Ovary (tissue), 9 donors: ENCODE measurements around the gene TMEM235. TPM values are rescaled to one million over a fixed set of nuclear protein-coding genes. Genes with fewer than 3 reads are reported as not detected.

ENCODE experiments used
- DNase-seq, 5 donors: peaks; one replicate each; pipeline ENCODE4 v3.0.0-alpha.2; 2019 to 2020
- H3K27ac ChIP-seq, 2 donors: fragments of 200-600 bp; one replicate each; pipeline versions ENCODE4 v1.5.1 to v1.8.0; 2019 to 2022
- H3K27me3 ChIP-seq: fragments of 200-600 bp; one replicate; pipeline ENCODE4 v1.8.0; 2022
- H3K36me3 ChIP-seq: fragments of 200-600 bp; sonication (generic); one replicate; pipeline ENCODE4 v1.5.1; 2019
- H3K4me1 ChIP-seq: one replicate; pipeline ENCODE4 v1.8.1; 2013; ENCODE audit warnings: mild to moderate bottlenecking, moderate library complexity; ENCODE audit not compliant: insufficient read depth
- H3K4me3 ChIP-seq: fragments of 200-600 bp; sonication (generic); one replicate; pipeline ENCODE4 v1.5.1; 2017
- H3K9me3 ChIP-seq, 2 donors: fragments of 200-600 bp in 1 of 2; sonication (generic) in 1 of 2; one replicate each; pipeline versions ENCODE4 v1.5.1 to v1.8.1; 2013 to 2019; ENCODE audit warnings: mild to moderate bottlenecking in 1 of 2, moderate library complexity in 1 of 2
- CTCF ChIP-seq, 3 donors: fragments of 450-650 bp in 2 of 3; fragments of 200-600 bp in 1 of 3; IDR thresholded peaks; one replicate each; pipeline versions ENCODE4 v1.5.1 to v1.8.0; 2016 to 2022; ENCODE audit warnings: antibody characterized with exemption in 3 of 3, mild to moderate bottlenecking in 1 of 3
- EP300 ChIP-seq: sonication (generic); formaldehyde crosslinking; IDR thresholded peaks from one replicate; pipeline ENCODE4 v1.6.1; 2017; ENCODE audit warnings: antibody characterized with exemption
- POLR2A ChIP-seq: fragments of 450-650 bp; IDR thresholded peaks from one replicate; pipeline ENCODE4 v1.6.1; 2017; ENCODE audit warnings: antibody characterized with exemption, mild to moderate bottlenecking, moderate library complexity
- WGBS, 3 donors: extraction: QIAGEN DNeasy Blood & Tissue Kit in 1 of 3; methylation state at CpG; one replicate each; pipeline versions ENCODE4 v1.1.5 to v1.1.7; 2013 to 2017; 5-methylcytosine and 5-hydroxymethylcytosine counted together
- intact Hi-C, 4 donors: fragments of 100-400 bp; cut with DNase I; formaldehyde crosslinking; loops; one replicate each; pipeline versions ENCODE4 v1.11.0 to v1.15.1; 2022 to 2023
- polyA plus RNA-seq, 2 donors: library from polyadenylated mRNA; stranded (reverse); fragments of 200-250 nt in 1 of 2; fragments of 350-450 nt in 1 of 2; fragmentation: Illumina TruSeq in 1 of 2; extraction: RNeasy Lipid Tissue Mini Kit (QIAGEN cat#74804) in 1 of 2; gene quantifications; one replicate each; pipeline ENCODE4 v1.2.3, GENCODE V29; 2013 to 2014
- total RNA-seq, 7 donors: library from RNA; depleted of rRNA in 2 of 7; stranded (reverse); fragments of >200 nt in 2 of 7; fragmentation: NEBNext Ultra II Directional in 3 of 7; extraction: Animal tissue kit (Norgen Biotek cat#: 25700) in 3 of 7; gene quantifications; one replicate each; pipeline versions ENCODE4 v1.1.0 to v1.2.4, GENCODE V29; 2016 to 2023
- donor health status: DM: no; HTN: no; CAD: no; lungs with moderate emphysema.
- donor health status: DM: no; HTN: no; CAD: no.
- donor health status: Bipolar disorder and iron deficiency.
- donor health status: DM: yes; HTN: yes; CAD: no.
- donor health status: DM: no; HTN: no; CAD: no.
- donor health status: DM: yes; HTN: yes; CAD: no.

The TMEM235 gene
- total and polyA plus RNA-seq, 9 donors, result 0.07 TPM; not detected in 8

- no peak for TF ChIP-seq EP300
- TF ChIP-seq POLR2A, result no peak
- TF ChIP-seq CTCF (IDR thresholded peaks at IDR 0.05), result no peak
- no peak for DNase-seq
- intact Hi-C loops, result no loop called here
- H3K36me3 ChIP-seq, result no peaks in the 10 kb centered on the region
- H3K9me3 ChIP-seq, result no peaks in the 10 kb centered on the region
- no peak overlapping the region for H3K4me3 ChIP-seq
- no peaks in the 10 kb centered on the region for H3K27me3 ChIP-seq
- no peak overlapping the region for H3K27ac ChIP-seq
- H3K4me1 ChIP-seq, result peaks cover 3% of the 10 kb centered on the region
- 74 to 83% (median 75%) methylated on average over 20 of the region's 20 CpGs for WGBS, 3 donors
Observed at GRCh38 chr17:78226759-78227454, 4.5 kb upstream of the TMEM235 start.

GRCh38 chr17:78227455-78227916 lies 3.9 kb upstream of the TMEM235 start:
- intact Hi-C loops, result no loop called here
- TF ChIP-seq CTCF (IDR thresholded peaks at IDR 0.05) (no peak), POLR2A (no peak), EP300 (no peak)
- DNase-seq, result no peak
- Histone ChIP-seq H3K27ac (no peak overlapping the region), H3K27me3 (no peaks in the 10 kb centered on the region), H3K4me1 (peaks cover 3% of the 10 kb centered on the region), H3K4me3 (no peak overlapping the region), H3K36me3 (no peaks in the 10 kb centered on the region), H3K9me3 (no peaks in the 10 kb centered on the region)
- WGBS, 3 donors, result 82 to 85% (median 82%) methylated on average over 10 of the region's 10 CpGs

DNA sequence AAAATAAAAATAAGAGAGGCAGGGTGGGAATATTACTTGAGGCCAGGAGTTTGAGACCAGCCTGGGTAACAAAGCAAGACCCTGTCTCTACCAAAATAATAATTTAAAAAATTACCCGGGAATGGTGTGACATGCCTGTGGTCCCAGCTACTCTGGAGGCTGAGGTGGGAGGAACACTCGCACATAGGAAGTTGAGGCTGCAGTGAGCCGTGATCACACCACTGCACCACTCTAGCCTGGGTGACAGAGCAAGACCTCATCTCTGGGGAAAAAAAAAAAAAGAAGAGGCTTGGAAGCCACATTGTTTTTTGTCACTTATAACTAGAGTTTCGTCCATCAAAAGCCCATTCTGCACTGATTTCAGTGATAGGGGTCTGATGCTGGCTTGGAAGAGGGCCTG lies 3.3 kb upstream of the TMEM235 start:
- Histone ChIP-seq H3K27ac (no peak overlapping the region), H3K9me3 (no peaks in the 10 kb centered on the region), H3K4me3 (no peak overlapping the region), H3K4me1 (peaks cover 3% of the 10 kb centered on the region), H3K36me3 (no peaks in the 10 kb centered on the region), H3K27me3 (no peaks in the 10 kb centered on the region)
- intact Hi-C loops, result no loop called here
- no peak for DNase-seq
- no peak for TF ChIP-seq EP300
- WGBS, 3 donors, result 86 to 96% (median 90%) methylated on average over 4 of the region's 4 CpGs

GRCh38 chr17:78230252-78230962 lies 1.0 kb upstream of the TMEM235 start:
- 58 to 66% (median 62%) methylated on average over 13 of the region's 13 CpGs for WGBS, 3 donors
- H3K9me3 ChIP-seq, result no peaks in the 10 kb centered on the region
- TF ChIP-seq POLR2A (no peak), CTCF (IDR thresholded peaks at IDR 0.05) (no peak), EP300 (no peak)
- no peaks in the 10 kb centered on the region for H3K36me3 ChIP-seq
- DNase-seq, result no peak
- H3K4me1 ChIP-seq, result peaks cover 3% of the 10 kb centered on the region
- no peak overlapping the region for H3K27ac ChIP-seq
- intact Hi-C loops, result no loop called here
- H3K4me3 ChIP-seq, result no peak overlapping the region
- no peaks in the 10 kb centered on the region for H3K27me3 ChIP-seq
